NCI-H1694 treated with DMSO at 0.1 percent for 48 hours (cell line): Measurements from ENCODE around the gene SVOPL.

Experiments
- DNase-seq: peaks from one replicate; lab custom pipeline; 2025; lab: John Stamatoyannopoulos, UW

The SVOPL gene

DNA sequence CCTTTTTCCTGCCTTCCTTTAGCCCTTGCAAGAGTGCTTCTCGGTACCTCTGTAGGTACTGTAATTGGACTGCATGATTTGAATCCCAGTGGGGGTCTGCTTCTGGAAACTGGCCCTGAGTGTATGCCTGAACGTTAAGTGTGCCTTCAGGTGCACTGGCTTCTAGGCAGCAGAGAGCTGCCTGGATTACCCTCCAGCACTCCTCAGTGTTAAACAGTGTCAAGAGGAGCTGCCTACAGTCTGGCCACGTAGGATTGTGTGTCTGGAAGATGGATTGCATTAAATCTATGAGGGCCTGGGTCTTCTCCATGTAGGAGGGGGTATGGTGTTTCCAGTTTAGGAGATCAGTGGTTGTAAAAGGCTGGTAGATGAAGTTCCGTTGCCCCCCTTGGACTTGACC lies 137.4 kb downstream of the SVOPL start:
- DNase-seq, result no peak

DNA sequence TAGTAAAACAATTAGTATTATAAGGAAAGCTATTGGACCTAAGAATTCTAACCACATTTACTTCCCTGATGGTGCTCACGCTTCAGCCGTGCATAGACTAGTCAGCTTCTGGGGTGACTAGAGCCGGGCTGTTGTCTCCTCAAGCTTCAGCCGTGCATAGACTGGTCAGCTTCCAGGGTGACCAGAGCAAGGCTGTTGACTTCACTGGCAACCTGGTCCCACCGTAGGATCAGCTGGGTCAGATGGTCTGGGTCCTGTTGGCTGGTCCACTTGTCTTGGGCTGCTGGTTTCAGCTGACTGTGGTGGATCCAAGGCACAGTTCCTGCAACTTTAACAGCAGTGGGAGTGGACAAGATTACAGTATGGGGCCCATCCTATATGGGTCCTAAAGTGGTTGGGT lies 141.7 kb downstream of the SVOPL start:
- no peak for DNase-seq

DNA sequence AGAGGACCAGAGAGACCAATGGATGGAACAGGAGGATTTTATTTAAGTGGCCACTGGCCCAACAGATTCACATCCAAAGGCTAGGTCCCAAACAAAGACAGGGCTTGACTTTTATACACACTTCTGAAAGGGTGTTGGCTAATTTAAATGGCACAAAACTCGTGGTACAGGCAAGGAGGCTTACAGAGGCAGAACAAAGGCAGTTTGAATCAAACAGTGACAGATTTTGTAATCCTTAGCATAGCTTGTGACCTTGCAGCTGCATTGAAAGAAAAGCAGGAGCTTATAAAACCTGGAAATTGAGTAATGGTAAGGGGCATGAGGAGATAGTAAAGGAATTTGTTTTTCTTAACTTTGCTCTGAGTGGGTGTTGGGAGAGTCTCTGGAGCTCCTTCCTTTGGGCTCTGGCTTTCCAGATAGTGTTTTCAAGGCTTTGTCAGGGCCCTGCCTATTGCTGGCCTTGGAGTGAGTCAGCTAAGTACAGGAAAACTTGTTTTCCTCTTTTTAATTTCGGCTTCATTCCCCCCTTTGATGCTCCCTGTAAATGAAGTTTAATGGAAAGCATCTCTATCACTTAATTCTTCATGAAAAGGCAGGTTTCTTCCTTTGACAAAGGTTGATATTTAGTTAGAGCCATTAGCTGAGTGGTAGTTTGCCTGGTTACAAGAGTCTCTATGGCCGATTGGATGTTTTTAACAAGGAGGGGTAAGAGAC lies 144.2 kb downstream of the SVOPL start:
- DNase-seq, result no peak

GRCh38 chr7:138555684-138556083 lies 145.5 kb downstream of the SVOPL start:
- DNase-seq, result no peak

GRCh38 chr7:138554674-138555073 lies 146.5 kb downstream of the SVOPL start:
- DNase-seq, result no peak

DNA sequence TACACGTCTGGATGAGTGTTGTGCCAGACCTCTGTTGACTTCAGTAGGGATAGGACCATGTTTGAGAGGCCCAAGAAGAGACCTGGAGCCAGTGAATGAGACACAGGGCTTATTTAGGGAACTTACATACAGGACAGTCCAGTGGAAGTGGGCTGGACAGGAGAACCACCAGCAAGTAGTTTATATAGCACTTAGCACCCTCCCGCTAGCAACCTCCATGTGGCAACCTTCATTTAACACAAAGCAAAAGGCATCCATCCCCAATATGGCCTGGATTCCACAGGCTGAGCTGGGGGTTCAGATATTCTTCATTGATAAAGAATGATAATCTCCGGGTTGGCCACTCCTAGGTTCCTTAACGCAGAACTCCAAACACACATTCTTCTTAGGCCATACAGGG lies 147.4 kb downstream of the SVOPL start:
- no peak for DNase-seq

- no peak for DNase-seq
These were observed 150.1 kb downstream of the SVOPL start for GRCh38 chr7:138551102-138551501.

- DNase-seq, result no peak
These were observed 150.8 kb downstream of the SVOPL start for GRCh38 chr7:138550337-138550736.

DNA sequence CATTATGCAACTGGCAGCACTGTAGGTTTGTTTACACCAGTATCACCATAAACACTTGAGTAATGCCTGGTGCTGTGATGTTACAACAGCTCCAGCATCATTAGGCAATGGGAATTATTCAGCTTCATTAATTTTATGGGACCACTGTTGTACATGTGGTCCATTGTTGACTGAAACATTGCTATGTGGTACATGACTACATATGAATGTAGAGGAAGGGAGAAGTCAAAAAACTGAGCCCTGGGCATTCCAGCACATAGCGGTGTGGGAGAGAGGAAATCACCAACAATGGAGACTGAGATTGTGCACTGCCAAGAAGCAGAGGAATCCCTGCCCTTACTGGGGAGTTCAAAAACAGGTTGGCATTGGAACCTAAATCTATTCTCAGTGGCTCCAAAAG lies 152.1 kb downstream of the SVOPL start:
- DNase-seq, result no peak

- no peak for DNase-seq
These were observed 154.3 kb downstream of the SVOPL start for GRCh38 chr7:138546829-138547228.

DNA sequence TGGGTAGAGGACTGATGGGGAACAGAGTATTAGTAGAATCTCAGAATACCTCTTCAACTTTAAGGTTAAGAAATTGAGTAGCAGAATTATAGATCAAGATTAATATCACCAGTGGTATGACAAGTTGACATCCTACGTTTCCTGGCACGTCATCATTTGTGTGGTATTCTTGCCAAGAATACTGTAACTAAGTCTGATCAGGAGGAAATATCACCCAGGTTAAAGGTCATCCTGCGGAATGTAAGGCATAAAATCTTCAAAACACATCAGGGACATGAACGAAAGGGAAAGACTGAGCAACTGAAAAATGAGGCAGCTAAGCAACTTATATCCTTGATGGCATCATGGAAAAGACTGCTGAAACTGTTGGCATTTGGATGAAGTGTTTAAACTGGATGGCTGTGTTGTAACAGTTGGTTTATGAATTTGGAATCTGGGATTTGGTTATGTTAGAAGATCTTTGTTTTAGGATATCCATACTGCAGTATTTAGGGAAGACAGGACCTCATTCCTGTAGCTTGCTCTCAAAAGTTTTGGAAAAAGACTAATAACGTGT lies 155.0 kb downstream of the SVOPL start:
- no peak for DNase-seq

DNA sequence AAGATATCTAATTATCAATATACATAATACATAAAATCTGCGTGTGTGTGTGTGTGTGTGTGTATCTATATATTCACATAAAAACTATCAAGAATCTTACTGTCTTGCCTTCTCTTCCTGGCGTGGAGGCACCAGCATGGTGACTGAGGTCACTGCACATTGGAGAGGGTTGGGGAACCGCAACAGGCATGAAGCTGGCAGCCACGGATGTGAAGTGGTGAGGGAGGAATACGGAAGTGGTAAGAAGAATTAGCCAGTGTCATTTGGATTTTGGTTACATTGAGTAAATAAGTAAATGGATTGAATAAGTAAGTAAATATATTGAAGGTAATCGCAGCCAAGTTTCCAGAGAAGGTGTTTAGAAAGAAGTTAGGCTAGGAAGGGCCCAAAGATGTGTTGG lies 156.0 kb downstream of the SVOPL start:
- DNase-seq, result no peak
